GM19238 (cell line): ENCODE data around the gene HNRNPK.
"Not testable (repeated sequence)": the region's sequence is repeated elsewhere in the genome, so short reads cannot be mapped to it uniquely, and the experiment has no call there.

Experiments used
- DNase-seq: peaks from one replicate; pipeline ENCODE4 v3.0.0; 2011; ENCODE audit warnings: low spot score; ENCODE audit not compliant: insufficient read length

HNRNPK gene

DNA sequence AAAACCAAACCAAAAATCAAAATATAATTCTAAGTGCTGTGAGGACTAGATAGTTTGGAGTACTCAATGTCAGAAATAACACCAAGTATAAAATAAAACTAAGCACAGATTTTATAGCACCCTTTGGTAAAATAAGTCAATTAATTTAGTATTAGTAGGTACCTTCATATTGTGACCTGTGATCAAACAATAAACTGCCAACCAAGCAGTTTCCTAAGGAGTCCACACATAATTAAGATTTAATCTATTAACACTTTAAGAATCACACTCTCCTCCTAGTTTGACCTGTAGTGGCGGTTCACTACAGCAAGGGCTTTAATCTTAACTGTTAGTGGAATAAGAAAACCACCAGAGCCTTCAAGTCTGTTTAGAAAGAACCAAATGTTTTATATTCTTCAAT, 2.8 kb downstream of the HNRNPK start:
- DNase-seq = no peak

DNA sequence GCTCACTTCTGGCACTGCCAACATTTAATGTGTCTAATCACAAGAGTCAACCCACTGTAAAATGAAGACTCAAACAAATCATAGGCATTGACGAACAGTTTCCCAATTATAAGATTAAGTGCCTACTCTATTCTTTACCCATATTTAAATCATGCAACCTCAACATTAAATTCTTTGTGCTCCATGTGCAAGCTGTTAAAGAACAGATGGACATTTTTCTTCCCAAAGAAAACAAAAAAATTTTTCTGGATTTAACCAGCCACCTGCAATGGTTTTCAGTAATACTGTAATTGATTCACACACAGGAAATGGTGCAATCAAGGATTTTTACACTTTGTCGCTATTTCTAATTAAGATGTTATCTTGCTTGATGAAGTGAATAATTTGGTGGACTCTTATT, 3.6 kb downstream of the HNRNPK start:
- DNase-seq = no peak

GRCh38 chr9:83975300-83975699, 4.7 kb downstream of the HNRNPK start:
- no peak for DNase-seq

GRCh38 chr9:83972286-83972685, 7.7 kb downstream of the HNRNPK start:
- no peak for DNase-seq

DNA sequence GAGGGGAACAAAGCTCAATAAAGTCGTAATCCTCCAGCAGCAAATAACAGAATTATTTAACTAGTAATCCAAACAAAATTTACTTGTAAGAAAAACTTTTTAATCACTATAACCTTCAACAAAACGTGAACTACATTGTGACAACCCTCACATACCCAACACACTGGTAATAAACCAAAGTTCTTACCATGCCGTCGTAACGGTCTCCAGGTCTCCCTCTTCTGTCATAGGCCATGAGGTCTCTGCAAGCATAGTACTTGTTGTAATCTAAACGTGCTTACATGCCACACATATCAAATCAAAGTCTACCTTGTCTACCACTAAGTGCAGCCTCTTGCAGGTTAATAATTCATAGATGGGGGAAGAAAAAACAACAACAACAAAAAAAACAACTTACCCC, 8.5 kb downstream of the HNRNPK start:
- DNase-seq = no peak

DNA sequence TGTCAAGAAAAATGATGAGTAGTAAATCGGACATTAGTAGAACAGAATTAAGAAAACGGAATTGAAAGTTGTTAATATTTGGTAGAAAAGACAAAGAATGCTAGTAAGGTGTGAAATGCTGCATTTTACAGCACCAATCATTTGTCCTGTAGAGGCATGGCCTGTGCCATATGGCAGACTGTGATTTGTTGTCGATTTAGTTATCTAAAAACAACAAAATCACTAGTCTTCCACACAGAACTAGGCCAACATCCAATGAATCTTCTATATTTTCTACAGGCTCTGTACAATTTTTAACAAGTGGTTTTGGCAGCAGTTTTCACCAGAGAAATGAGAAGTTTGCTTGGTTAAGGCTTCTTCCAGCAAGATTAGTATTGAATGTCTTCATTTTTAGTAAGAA, 10.4 kb downstream of the HNRNPK start:
- DNase-seq = no peak

DNA sequence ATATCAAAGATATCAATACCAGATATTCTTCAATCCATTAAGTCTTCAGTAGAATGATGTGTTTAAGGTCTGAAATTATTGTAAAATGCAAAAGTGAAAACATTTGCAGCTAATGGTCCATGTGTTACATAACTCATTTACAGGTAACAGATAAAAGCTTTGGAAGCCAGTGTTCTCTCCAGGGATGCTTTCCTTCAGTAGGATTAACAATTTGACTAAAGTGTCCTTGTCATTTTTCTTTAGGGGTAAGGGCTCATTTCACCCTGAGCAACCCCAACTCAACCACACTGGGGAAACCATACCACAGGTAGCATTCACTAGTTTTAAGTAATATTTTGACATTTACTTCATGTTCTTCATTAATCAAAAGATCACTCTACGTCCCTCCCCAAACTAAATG, 12.9 kb downstream of the HNRNPK start:
- DNase-seq = no peak

GRCh38 chr9:83966209-83966582, 13.8 kb downstream of the HNRNPK start:
- no peak for DNase-seq

- DNase-seq = no peak
Observed at GRCh38 chr9:83965350-83966208, 14.4 kb downstream of the HNRNPK start.

- no peak for DNase-seq
Observed at GRCh38 chr9:83964973-83965349, 15.1 kb downstream of the HNRNPK start.

DNA sequence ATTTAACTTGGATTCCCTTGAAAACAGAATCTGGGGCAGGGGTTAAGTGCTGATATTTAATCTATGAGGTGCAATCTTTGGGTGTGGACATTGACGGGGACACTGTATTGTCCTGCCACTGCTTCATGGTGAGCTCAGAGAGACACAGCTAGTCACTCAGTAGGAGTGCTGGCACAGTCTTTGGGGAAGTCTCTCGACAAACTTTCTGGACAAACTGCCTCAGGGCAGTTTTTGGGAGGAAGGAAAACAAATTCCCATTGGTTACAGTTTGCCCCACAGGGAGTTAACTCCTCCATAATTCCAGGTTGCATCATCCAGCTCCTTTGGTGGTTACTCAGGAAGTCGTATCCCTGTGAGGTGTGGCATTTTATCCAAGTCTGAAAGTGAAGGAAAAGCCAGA, 17.9 kb downstream of the HNRNPK start:
- no peak for DNase-seq

- DNase-seq = no peak
Observed at GRCh38 chr9:83960991-83961390, 19.0 kb downstream of the HNRNPK start.

- no peak for DNase-seq
Observed at GRCh38 chr9:83959061-83959460, 21.0 kb downstream of the HNRNPK start.

DNA sequence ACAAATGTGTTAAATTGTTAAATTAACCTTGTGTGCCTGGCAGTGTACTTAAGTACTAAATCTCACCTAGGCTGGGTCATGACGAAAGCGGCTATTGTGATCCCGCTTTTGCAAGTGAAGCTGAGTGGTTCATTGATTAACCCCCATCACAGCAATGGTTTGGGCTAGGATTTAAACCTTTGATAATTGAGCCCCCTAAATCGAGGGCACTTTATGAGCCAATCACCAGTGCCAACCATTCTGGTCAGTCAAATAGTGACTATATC, 22.8 kb downstream of the HNRNPK start:
- DNase-seq = no peak

DNA sequence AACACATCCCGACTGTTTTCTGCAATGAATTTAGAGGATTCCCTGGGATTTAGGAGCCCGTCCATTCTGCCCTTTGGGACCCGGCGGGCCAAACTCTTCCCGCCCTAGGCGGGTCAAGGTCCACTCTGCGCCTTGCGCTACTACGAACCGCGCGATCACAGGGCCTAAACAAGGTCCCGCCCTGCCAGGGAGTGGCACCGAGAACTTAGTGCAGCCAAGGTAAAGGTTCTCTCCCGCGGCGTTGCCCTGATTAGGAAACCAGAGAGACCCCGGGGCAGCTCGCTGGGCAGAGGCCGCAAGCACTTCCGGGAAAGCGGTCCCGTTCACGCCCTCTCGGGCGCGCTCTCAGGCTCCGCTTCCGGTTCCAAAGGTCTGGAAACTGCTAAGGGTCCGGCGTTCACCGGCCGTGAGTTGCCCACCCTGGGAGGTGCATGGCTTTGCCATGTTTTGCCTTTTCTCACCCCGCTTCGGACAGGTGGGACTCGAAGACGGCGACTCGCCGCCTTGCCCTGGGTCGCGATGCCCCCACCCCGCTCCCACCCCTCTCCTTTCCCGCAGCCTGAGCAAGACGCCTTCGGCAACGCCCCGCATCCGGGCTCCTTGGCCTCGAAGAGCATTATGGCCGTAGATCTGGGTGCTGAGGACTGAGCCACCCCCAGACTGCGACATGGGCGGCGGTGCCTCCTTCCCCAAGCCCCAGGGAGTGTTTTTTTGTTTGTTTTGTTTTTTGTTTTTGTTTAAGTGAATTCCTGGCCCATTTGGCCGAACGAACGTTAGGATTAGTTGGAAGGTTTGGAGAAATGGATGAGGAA, 23.4 kb downstream of the HNRNPK start:
- peak; percentile 61 for DNase-seq

- peak; percentile 19 for DNase-seq
Observed at GRCh38 chr9:83956086-83956435, 24.0 kb downstream of the HNRNPK start.

GRCh38 chr9:83948096-83948495, 31.9 kb downstream of the HNRNPK start:
- DNase-seq = not testable (repeated sequence)

- DNase-seq = no peak
Observed at GRCh38 chr9:83940590-83941303, 39.3 kb downstream of the HNRNPK start.

- peak; percentile 23 for DNase-seq
Observed at GRCh38 chr9:83937861-83938455, 42.1 kb downstream of the HNRNPK start.

DNA sequence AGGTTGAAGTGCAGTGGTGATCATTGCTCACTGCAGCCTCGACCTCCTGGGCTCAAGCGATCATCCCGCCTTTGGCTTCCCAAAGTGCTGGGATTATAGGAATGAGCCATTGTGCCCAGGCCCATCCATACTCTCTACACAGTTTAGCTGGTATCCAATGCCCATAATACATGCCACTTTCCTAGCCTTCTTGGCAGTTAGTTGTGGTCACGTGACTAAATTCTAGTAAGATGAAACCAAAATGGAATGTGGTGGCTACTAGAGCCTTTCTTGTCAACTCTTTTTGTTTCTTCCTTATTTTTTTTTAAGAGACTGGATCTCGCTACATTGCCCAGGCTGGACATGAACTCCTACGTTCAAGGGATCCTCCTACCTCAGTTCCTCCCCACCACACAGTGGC, 43.5 kb downstream of the HNRNPK start:
- no peak for DNase-seq

DNA sequence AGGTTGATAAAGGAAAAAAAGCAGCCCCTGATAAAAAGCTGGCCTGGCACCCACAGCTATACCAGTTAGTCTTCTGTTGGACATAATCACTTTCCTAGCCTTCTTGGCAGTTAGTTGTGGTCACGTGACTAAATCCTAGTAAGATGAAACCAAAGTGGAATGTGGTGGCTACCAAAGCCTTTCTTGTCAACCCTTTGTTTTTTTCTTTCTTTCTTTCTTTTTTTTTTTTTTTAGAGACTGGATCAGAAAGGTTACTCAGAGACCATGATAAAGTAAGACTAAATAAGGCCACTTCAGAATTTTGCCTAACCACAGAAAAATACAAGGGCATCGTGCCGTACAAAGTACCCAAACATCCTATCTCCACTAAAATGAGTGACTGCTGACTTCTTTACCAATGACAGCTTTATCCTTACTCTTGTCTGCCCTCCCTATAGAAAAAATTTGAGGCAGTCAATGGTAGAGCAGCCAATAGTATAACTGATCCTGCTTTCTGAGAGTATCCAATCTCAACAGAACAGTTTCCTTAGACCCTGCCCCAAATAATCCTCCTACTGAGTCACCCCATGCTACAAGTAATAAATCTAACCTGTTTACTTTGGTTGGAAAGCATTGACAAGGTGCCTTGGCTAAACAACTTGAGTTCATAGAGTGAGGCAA, 44.6 kb downstream of the HNRNPK start:
- DNase-seq = no peak
